ENCODE results near the gene KXD1.
"Not testable (repeated sequence)": the region's sequence is repeated elsewhere in the genome, so short reads cannot be mapped to it uniquely, and the experiment has no call there.

DNA sequence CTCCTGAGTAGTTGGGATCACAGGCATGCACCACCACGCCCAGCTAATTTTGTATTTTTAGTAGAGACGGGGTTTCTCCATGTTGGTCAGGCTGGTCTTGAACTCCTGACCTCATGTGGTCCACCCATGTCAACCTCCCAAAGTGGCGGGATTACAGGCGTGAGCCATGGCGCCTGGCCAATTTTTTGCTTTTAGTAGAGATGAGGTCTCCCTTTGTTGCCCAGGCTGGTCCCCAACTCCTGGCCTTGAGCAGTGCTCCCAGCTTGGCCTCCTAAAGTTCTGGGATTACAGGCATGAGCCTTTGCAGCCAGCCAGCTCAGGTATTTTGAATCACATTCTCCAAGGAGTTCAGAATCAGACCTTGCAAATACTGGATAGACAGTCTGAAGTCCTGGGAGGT, 35.1 kb downstream of the KXD1 start:
- not testable (repeated sequence) for TF ChIP-seq POLR2A (IDR thresholded peaks at IDR 0.05); POLR2AphosphoS5 (IDR thresholded peaks at IDR 0.05; ENCODE audit: insufficient read depth in 1 of 2, low read depth in 1 of 2)

Data from vagina (tissue), 2 donors.